ENCODE data around the gene LRRC4C.

LRRC4C gene

GRCh38 chr11:40514124-40514523 is 945.3 kb downstream of the LRRC4C start:
- Histone ChIP-seq H3F3A (ENCODE audit: insufficient read depth, low read length) (no peaks in the 10 kb centered on the region), H4K20me1 (ENCODE audit: insufficient read depth, low read length) (no peaks in the 10 kb centered on the region), H3K4me2 (ENCODE audit: low read length) (no peak overlapping the region), H3K79me2 (ENCODE audit: insufficient read depth, low read length) (no peaks in the 10 kb centered on the region), H2AFZ (ENCODE audit: low read length) (no peak overlapping the region), H3K4me1 (ENCODE audit: insufficient read depth, low read length, severe bottlenecking) (no peaks in the 10 kb centered on the region), H3K4me3 (ENCODE audit: low read depth, low read length, poor library complexity, severe bottlenecking) (no peak overlapping the region), H3K27me3 (ENCODE audit: insufficient read depth, low read length) (no peaks in the 10 kb centered on the region), H3K36me3 (ENCODE audit: insufficient read depth, low read length) (no peaks in the 10 kb centered on the region), H3K9ac (ENCODE audit: low read length) (no peak overlapping the region), H3K9me3 (ENCODE audit: low read length) (no peaks in the 10 kb centered on the region), H3K27ac (ENCODE audit: low read depth, low read length, poor library complexity, severe bottlenecking) (no peak overlapping the region), H3K9me2 (ENCODE audit: low read depth, low read length) (no peaks in the 10 kb centered on the region)
- TF ChIP-seq EZH2 (IDR thresholded peaks at IDR 0.05; ENCODE audit: borderline replicate concordance, low read length) = no peak
- TF ChIP-seq CTCF (IDR thresholded peaks at IDR 0.05; ENCODE audit: low read length) = no peak

- H3K4me3 ChIP-seq (ENCODE audit: low read depth, low read length, poor library complexity, severe bottlenecking) = no peak overlapping the region
- no peak overlapping the region for H3K9ac ChIP-seq (ENCODE audit: low read length)
- H3F3A ChIP-seq (ENCODE audit: insufficient read depth, low read length) = no peaks in the 10 kb centered on the region
- no peaks in the 10 kb centered on the region for H3K9me3 ChIP-seq (ENCODE audit: low read length)
- TF ChIP-seq CTCF (IDR thresholded peaks at IDR 0.05; ENCODE audit: low read length) (no peak), EZH2 (IDR thresholded peaks at IDR 0.05; ENCODE audit: borderline replicate concordance, low read length) (no peak)
- no peaks in the 10 kb centered on the region for H3K36me3 ChIP-seq (ENCODE audit: insufficient read depth, low read length)
- H3K27ac ChIP-seq (ENCODE audit: low read depth, low read length, poor library complexity, severe bottlenecking) = no peak overlapping the region
- H3K9me2 ChIP-seq (ENCODE audit: low read depth, low read length) = no peaks in the 10 kb centered on the region
- H3K4me2 ChIP-seq (ENCODE audit: low read length) = no peak overlapping the region
- H3K27me3 ChIP-seq (ENCODE audit: insufficient read depth, low read length) = no peaks in the 10 kb centered on the region
- no peaks in the 10 kb centered on the region for H4K20me1 ChIP-seq (ENCODE audit: insufficient read depth, low read length)
- no peaks in the 10 kb centered on the region for H3K79me2 ChIP-seq (ENCODE audit: insufficient read depth, low read length)
- H3K4me1 ChIP-seq (ENCODE audit: insufficient read depth, low read length, severe bottlenecking) = no peaks in the 10 kb centered on the region
- H2AFZ ChIP-seq (ENCODE audit: low read length) = no peak overlapping the region
These were observed 946.2 kb downstream of the LRRC4C start for GRCh38 chr11:40513281-40513680.

- no peaks in the 10 kb centered on the region for H4K20me1 ChIP-seq (ENCODE audit: insufficient read depth, low read length)
- TF ChIP-seq CTCF (IDR thresholded peaks at IDR 0.05; ENCODE audit: low read length) (no peak), EZH2 (IDR thresholded peaks at IDR 0.05; ENCODE audit: borderline replicate concordance, low read length) (no peak)
These were observed 951.1 kb downstream of the LRRC4C start for GRCh38 chr11:40508303-40508702.

More at GRCh38 chr11:40508303-40508702, 951.1 kb downstream of the LRRC4C start:
- no peaks in the 10 kb centered on the region for H3K36me3 ChIP-seq (ENCODE audit: insufficient read depth, low read length)
- H3K9me3 ChIP-seq (ENCODE audit: low read length) = no peaks in the 10 kb centered on the region
- H3K27me3 ChIP-seq (ENCODE audit: insufficient read depth, low read length) = no peaks in the 10 kb centered on the region
- H3K79me2 ChIP-seq (ENCODE audit: insufficient read depth, low read length) = no peaks in the 10 kb centered on the region
- no peak overlapping the region for H3K4me2 ChIP-seq (ENCODE audit: low read length)
- no peaks in the 10 kb centered on the region for H3K4me1 ChIP-seq (ENCODE audit: insufficient read depth, low read length, severe bottlenecking)
- H3F3A ChIP-seq (ENCODE audit: insufficient read depth, low read length) = no peaks in the 10 kb centered on the region
- H3K9ac ChIP-seq (ENCODE audit: low read length) = no peak overlapping the region
- H3K4me3 ChIP-seq (ENCODE audit: low read depth, low read length, poor library complexity, severe bottlenecking) = no peak overlapping the region
- no peak overlapping the region for H2AFZ ChIP-seq (ENCODE audit: low read length)
- no peak overlapping the region for H3K27ac ChIP-seq (ENCODE audit: low read depth, low read length, poor library complexity, severe bottlenecking)
- no peaks in the 10 kb centered on the region for H3K9me2 ChIP-seq (ENCODE audit: low read depth, low read length)

Data from OCI-LY1 (cell line).